CD14-positive monocyte (primary cell): ENCODE data around the gene NUTM2D. TPM values are rescaled to one million over a fixed set of nuclear protein-coding genes. Genes with fewer than 3 reads are reported as not detected.
"Not testable (repeated sequence)": the region's sequence is repeated elsewhere in the genome, so short reads cannot be mapped to it uniquely, and the experiment has no call there.

Source experiments
- DNase-seq, 3 donors: peaks; one replicate each; pipeline ENCODE4 v3.0.0-alpha.2; 2011 to 2022
- H2AFZ ChIP-seq: 2 replicates; pipeline ENCODE4 v1.6.0; 2012; ENCODE audit warnings: mild to moderate bottlenecking, low read depth, low read length, inconsistent platforms; ENCODE audit not compliant: insufficient read depth, poor library complexity, severe bottlenecking
- H3K27ac ChIP-seq, 2 donors: 1 replicate in 1 of 2; 2 replicates in 1 of 2; pipeline ENCODE4 v1.5.1; 2012 to 2013; ENCODE audit warnings: low read length in 2 of 2, control low read depth in 1 of 2, inconsistent platforms in 1 of 2, low read depth in 1 of 2, mild to moderate bottlenecking in 1 of 2
- H3K27me3 ChIP-seq, 2 donors: one replicate each; pipeline versions ENCODE4 v1.6.0 to v1.6.1; 2011 to 2013; ENCODE audit warnings: low read length in 2 of 2; ENCODE audit not compliant: control insufficient read depth in 2 of 2, insufficient read depth in 2 of 2
- H3K36me3 ChIP-seq, 2 donors: replicated peaks in 1 of 2; 1 replicate in 1 of 2; 2 replicates in 1 of 2; pipeline versions ENCODE4 v1.5.1 to v1.6.1; 2012 to 2013; ENCODE audit warnings: low read length in 2 of 2, control low read depth in 1 of 2, inconsistent platforms in 1 of 2, mild to moderate bottlenecking in 1 of 2; ENCODE audit not compliant: insufficient read depth in 2 of 2, control insufficient read depth in 1 of 2
- H3K4me1 ChIP-seq, 2 donors: 1 replicate in 1 of 2; 2 replicates in 1 of 2; pipeline versions ENCODE4 v1.5.1 to v1.6.1; 2012 to 2013; ENCODE audit warnings: low read length in 2 of 2, control low read depth in 1 of 2, inconsistent platforms in 1 of 2, mild to moderate bottlenecking in 1 of 2, moderate library complexity in 1 of 2; ENCODE audit not compliant: insufficient read depth in 2 of 2, control insufficient read depth in 1 of 2
- H3K4me2 ChIP-seq: replicated peaks from 2 replicates; pipeline ENCODE3; 2012; ENCODE audit warnings: low read length, moderate library complexity, mild to moderate bottlenecking; ENCODE audit not compliant: poor library complexity, severe bottlenecking; ENCODE audit errors: extremely low read depth
- H3K4me3 ChIP-seq, 3 experiments: fragments of 200-600 bp in 1 of 3; sonication (generic) in 1 of 3; replicated peaks in 1 of 3; 1 replicate in 2 of 3; 2 replicates in 1 of 3; pipeline ENCODE4 v1.5.1; 2011 to 2013; ENCODE audit warnings: low read length in 3 of 3, mild to moderate bottlenecking in 3 of 3, control low read depth in 2 of 3, low read depth in 2 of 3, inconsistent platforms in 1 of 3, moderate library complexity in 1 of 3
- H3K79me2 ChIP-seq: 2 replicates; pipeline ENCODE4 v1.6.0; 2012; ENCODE audit warnings: mild to moderate bottlenecking, control low read depth, inconsistent platforms, low read length, moderate library complexity; ENCODE audit not compliant: insufficient read depth
- H3K9ac ChIP-seq: 2 replicates; pipeline ENCODE4 v1.6.0; 2017; ENCODE audit warnings: low read length, mild to moderate bottlenecking; ENCODE audit not compliant: insufficient read depth, poor library complexity, severe bottlenecking
- H3K9me3 ChIP-seq, 2 donors: replicated peaks in 1 of 2; 1 replicate in 1 of 2; 2 replicates in 1 of 2; pipeline versions ENCODE4 v1.5.1 to v1.6.1; 2012 to 2013; ENCODE audit warnings: low read length in 2 of 2, control low read depth in 1 of 2; ENCODE audit not compliant: control insufficient read depth in 1 of 2, insufficient read depth in 1 of 2
- H4K20me1 ChIP-seq: 2 replicates; pipeline ENCODE4 v1.6.0; 2012; ENCODE audit warnings: mild to moderate bottlenecking, low read length, control low read depth, moderate library complexity; ENCODE audit not compliant: insufficient read depth
- H3K27ac Mint-ChIP-seq, 7 donors: one replicate each; pipeline ENCODE4 v1.8.0; 2020; ENCODE audit warnings: mild to moderate bottlenecking in 7 of 7, mixed read lengths in 7 of 7, moderate library complexity in 6 of 7, inconsistent platforms in 2 of 7
- H3K27me3 Mint-ChIP-seq, 3 donors: one replicate each; pipeline ENCODE4 v1.8.0; 2021 to 2022; ENCODE audit warnings: low read depth in 3 of 3, mild to moderate bottlenecking in 3 of 3, mixed read lengths in 3 of 3, moderate library complexity in 3 of 3, inconsistent platforms in 1 of 3
- H3K36me3 Mint-ChIP-seq, 2 donors: one replicate each; pipeline ENCODE4 v1.8.0; 2020; ENCODE audit warnings: mixed read lengths in 2 of 2, inconsistent platforms in 1 of 2, mild to moderate bottlenecking in 1 of 2
- H3K4me1 Mint-ChIP-seq: one replicate; pipeline ENCODE4 v1.8.0; 2020; ENCODE audit warnings: mild to moderate bottlenecking, mixed read lengths
- H3K4me3 Mint-ChIP-seq, 2 donors: one replicate each; pipeline ENCODE4 v1.8.0; 2020; ENCODE audit warnings: mild to moderate bottlenecking in 2 of 2, mixed read lengths in 2 of 2, moderate library complexity in 1 of 2
- H3K9me3 Mint-ChIP-seq, 7 donors: one replicate each; pipeline ENCODE4 v1.8.0; 2020 to 2022; ENCODE audit warnings: mixed read lengths in 7 of 7, mild to moderate bottlenecking in 6 of 7, moderate library complexity in 6 of 7, inconsistent platforms in 2 of 7
- WGBS: methylation state at CpG from one replicate; pipeline ENCODE4 v1.1.5; 2013; ENCODE audit warnings: missing lambda C conversion rate; ENCODE audit not compliant: insufficient coverage; 5-methylcytosine and 5-hydroxymethylcytosine counted together
- intact Hi-C, 2 donors: fragments of 100-400 bp; cut with micrococcal nuclease; formaldehyde crosslinking; loops; one replicate each; pipeline versions ENCODE4 v1.15.0 to v1.15.1; 2023
- polyA plus RNA-seq, 3 donors: library from polyadenylated mRNA; depleted of rRNA in 1 of 3; unstranded in 2 of 3; stranded (reverse) in 1 of 3; fragments of 300-500 nt in 2 of 3; fragments of >200 nt in 1 of 3; fragmentation: Illumina TruSeq in 2 of 3; gene quantifications; 1 replicate in 2 of 3; 2 replicates in 1 of 3; pipeline ENCODE4 v1.2.3, GENCODE V29; 2012 to 2021

The NUTM2D gene
- polyA plus RNA-seq, 3 donors, result 0.03 to 3.3 TPM; not detected in 1

GRCh38 chr10:87341546-87342142 lies 15.9 kb upstream of the NUTM2D start:
- not testable (repeated sequence) for H3K4me2 ChIP-seq
- peak overlapping the region; percentile 51 to 68 for H3K27ac ChIP-seq

GRCh38 chr10:87342249-87342710 lies 15.3 kb upstream of the NUTM2D start:
- peak overlapping the region; percentile 78 to 81 for H3K4me3 Mint-ChIP-seq
- Histone ChIP-seq H2AFZ (peak overlapping the region; percentile 50), H3K4me3 (peak overlapping the region; percentile 47 to 81 (median 72)), H3K79me2 (peaks cover 20% of the 10 kb centered on the region), H3K27ac (peak overlapping the region; percentile 51 to 68), H3K9ac (peak overlapping the region; percentile 54)
- H3K9me3 Mint-ChIP-seq, intact Hi-C loops, H3K4me1 ChIP-seq, H3K9me3 ChIP-seq, H3K36me3 ChIP-seq, H3K27me3 Mint-ChIP-seq, H3K36me3 Mint-ChIP-seq, H4K20me1 ChIP-seq, H3K27me3 ChIP-seq, H3K4me2 ChIP-seq: not testable (repeated sequence)
- H3K27ac Mint-ChIP-seq, result peak overlapping the region; percentile 83 to 96 (median 90)
- WGBS, result 0% methylated on average over 31 of the region's 43 CpGs
- peaks cover 22% of the 10 kb centered on the region for H3K4me1 Mint-ChIP-seq
- DNase-seq, result peak; percentile 44 to 70 (median 68)

More at GRCh38 chr10:87341546-87342142, 15.9 kb upstream of the NUTM2D start:
- intact Hi-C loops, H3K4me1 ChIP-seq, H3K36me3 Mint-ChIP-seq, H4K20me1 ChIP-seq, H3K36me3 ChIP-seq, H3K27me3 ChIP-seq, DNase-seq, H3K9me3 Mint-ChIP-seq, H3K27me3 Mint-ChIP-seq, H3K9me3 ChIP-seq: not testable (repeated sequence)
- WGBS, result no CpG with 5 or more reads among the region's 54 CpGs
- peak overlapping the region in 4 of 7 donors; percentile 64 to 91 (median 77) for H3K27ac Mint-ChIP-seq
- Histone ChIP-seq H2AFZ (peak overlapping the region; percentile 50), H3K4me3 (peak overlapping the region; percentile 47 to 81 (median 72)), H3K79me2 (peaks cover 20% of the 10 kb centered on the region), H3K9ac (peak overlapping the region; percentile 54)
- peak overlapping the region; percentile 80 to 81 for H3K4me3 Mint-ChIP-seq
- peaks cover 22% of the 10 kb centered on the region for H3K4me1 Mint-ChIP-seq
